ENCODE measurements around the gene GID8. TPM values are rescaled to one million over a fixed set of nuclear protein-coding genes. Genes with fewer than 3 reads are reported as not detected.

GID8 gene
- total and polyA plus RNA-seq, 2 of the 13 experiments (the other 11 are each of a cell fraction or from before 2014, with no cell fraction given): 39.6 to 59.8 TPM

DNA sequence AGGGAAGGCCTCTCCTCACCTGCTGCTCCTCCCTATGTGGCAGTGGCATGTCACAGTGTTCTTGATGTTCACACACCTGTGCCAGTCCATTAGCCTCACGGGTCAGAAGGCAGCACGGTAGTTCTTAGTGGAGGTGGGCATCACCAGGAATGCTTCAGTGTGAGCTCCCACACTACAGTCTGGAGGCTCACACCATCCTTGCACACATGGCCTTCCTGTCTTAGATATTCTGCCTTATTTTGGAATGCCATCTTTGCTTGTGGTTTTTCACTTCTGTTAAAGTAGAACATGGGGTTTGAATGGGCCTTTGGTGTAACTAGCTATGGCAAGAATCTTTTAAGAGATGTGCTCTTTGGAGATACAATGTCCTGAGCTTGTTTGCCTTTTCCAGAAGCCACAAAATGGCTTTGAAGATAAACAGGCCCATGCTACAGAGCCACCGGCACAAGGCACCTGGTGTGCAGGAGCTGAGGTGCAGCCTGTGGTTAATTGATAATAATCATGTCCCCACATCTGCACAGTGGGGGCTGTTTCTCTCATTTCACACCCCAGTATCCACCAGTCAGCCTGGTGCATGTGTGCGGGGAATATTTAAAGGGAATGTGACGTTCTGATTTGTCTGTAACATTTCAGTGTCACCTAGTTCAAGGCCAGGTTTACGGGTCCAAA lies 11.3 kb downstream of the GID8 start (continued):
- TF ChIP-seq DBP (CRISPR knock-in tag; IDR thresholded peaks at IDR 0.05; ENCODE audit: not compliant biosample characterization): no peak
- no peak for TF ChIP-seq NBN (conservative IDR thresholded peaks at IDR 0.05)
- no peak for TF ChIP-seq CREB3 (CRISPR knock-in tag; IDR thresholded peaks at IDR 0.05)
- no peak for TF ChIP-seq ZNF235 (CRISPR knock-in tag; IDR thresholded peaks at IDR 0.05; ENCODE audit: borderline replicate concordance)
- 0 out of 4 replicates have a peak, but pooled peaks of 1 of the 2 experiments have one; percentile 20 for TF ChIP-seq POLR2A (IDR thresholded peaks at IDR 0.05; ENCODE audit: insufficient read depth in 1 of 2, low read depth in 2 of 2, low read length in 2 of 2)
- TF ChIP-seq TOPORS (CRISPR knock-in tag; IDR thresholded peaks at IDR 0.05): no peak
- 0 out of 2 replicates have a peak, but pooled peaks have one; percentile 21 for TF ChIP-seq RFXAP (CRISPR knock-in tag; IDR thresholded peaks at IDR 0.05; ENCODE audit: borderline replicate concordance)
- TF ChIP-seq, protein P1, sequence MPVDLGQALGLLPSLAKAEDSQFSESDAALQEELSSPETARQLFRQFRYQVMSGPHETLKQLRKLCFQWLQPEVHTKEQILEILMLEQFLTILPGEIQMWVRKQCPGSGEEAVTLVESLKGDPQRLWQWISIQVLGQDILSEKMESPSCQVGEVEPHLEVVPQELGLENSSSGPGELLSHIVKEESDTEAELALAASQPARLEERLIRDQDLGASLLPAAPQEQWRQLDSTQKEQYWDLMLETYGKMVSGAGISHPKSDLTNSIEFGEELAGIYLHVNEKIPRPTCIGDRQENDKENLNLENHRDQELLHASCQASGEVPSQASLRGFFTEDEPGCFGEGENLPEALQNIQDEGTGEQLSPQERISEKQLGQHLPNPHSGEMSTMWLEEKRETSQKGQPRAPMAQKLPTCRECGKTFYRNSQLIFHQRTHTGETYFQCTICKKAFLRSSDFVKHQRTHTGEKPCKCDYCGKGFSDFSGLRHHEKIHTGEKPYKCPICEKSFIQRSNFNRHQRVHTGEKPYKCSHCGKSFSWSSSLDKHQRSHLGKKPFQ (CRISPR knock-in tag; IDR thresholded peaks at IDR 0.05; ENCODE audit: insufficient replicate concordance): no peak
- no peak for TF ChIP-seq ZNF292 (CRISPR knock-in tag; IDR thresholded peaks at IDR 0.05; ENCODE audit: borderline replicate concordance, low read depth)
- TF ChIP-seq PLSCR1 (CRISPR knock-in tag; IDR thresholded peaks at IDR 0.05; ENCODE audit: borderline replicate concordance): no peak
- TF ChIP-seq REPIN1 (CRISPR knock-in tag; IDR thresholded peaks at IDR 0.05; ENCODE audit: borderline replicate concordance, low read depth): no peak
- no peak for TF ChIP-seq ZNF207 (IDR thresholded peaks at IDR 0.05; ENCODE audit: borderline replicate concordance)
- TF ChIP-seq ZNF232 (CRISPR knock-in tag; IDR thresholded peaks at IDR 0.05; ENCODE audit: borderline replicate concordance): 0 out of 2 replicates have a peak, but pooled peaks have one; percentile 28
- TF ChIP-seq AKAP8 (CRISPR knock-in tag; IDR thresholded peaks at IDR 0.05): no peak
- 0 out of 2 replicates have a peak, but pooled peaks have one; percentile 9 for TF ChIP-seq ZNF574 (CRISPR knock-in tag; IDR thresholded peaks at IDR 0.05)
- TF ChIP-seq JUND (CRISPR knock-in tag; IDR thresholded peaks at IDR 0.05): no peak
- TF ChIP-seq ZNF776 (CRISPR knock-in tag; IDR thresholded peaks at IDR 0.05): no peak
